Fibroblast of skin of right biceps (primary cell): ENCODE measurements around the gene SEPTIN5.

ENCODE experiments used
- DNase-seq: peaks from one replicate; pipeline ENCODE4 v3.0.0-alpha.2; 2013

The SEPTIN5 gene

GRCh38 chr22:19705181-19705934, 8.9 kb upstream of the SEPTIN5 start:
- DNase-seq: no peak

GRCh38 chr22:19706661-19707151, 7.6 kb upstream of the SEPTIN5 start:
- no peak for DNase-seq

GRCh38 chr22:19707347-19708290, 6.7 kb upstream of the SEPTIN5 start:
- DNase-seq: no peak

- no peak for DNase-seq
These were observed 5.8 kb upstream of the SEPTIN5 start for GRCh38 chr22:19708321-19709011.

GRCh38 chr22:19709063-19709769, 5.1 kb upstream of the SEPTIN5 start:
- DNase-seq: no peak

GRCh38 chr22:19710020-19710768, 4.1 kb upstream of the SEPTIN5 start:
- no peak for DNase-seq

GRCh38 chr22:19710769-19711106, 3.6 kb upstream of the SEPTIN5 start:
- DNase-seq: no peak

- no peak for DNase-seq
These were observed 1.1 kb upstream of the SEPTIN5 start for GRCh38 chr22:19713245-19713644.

- DNase-seq: no peak
These were observed 522 bp upstream of the SEPTIN5 start for GRCh38 chr22:19713650-19714311.

GRCh38 chr22:19715188-19715930, 1.1 kb downstream of the SEPTIN5 start:
- DNase-seq: no peak

- no peak for DNase-seq
These were observed 1.9 kb downstream of the SEPTIN5 start for GRCh38 chr22:19716041-19716828.

- no peak for DNase-seq
These were observed 2.5 kb downstream of the SEPTIN5 start for GRCh38 chr22:19716829-19717105.

GRCh38 chr22:19717181-19717580, 2.9 kb downstream of the SEPTIN5 start:
- DNase-seq: no peak

GRCh38 chr22:19717691-19718455, 3.6 kb downstream of the SEPTIN5 start:
- DNase-seq: peak; percentile 67

GRCh38 chr22:19718456-19719049, 4.2 kb downstream of the SEPTIN5 start:
- DNase-seq: no peak

- DNase-seq: peak; percentile 40
These were observed 4.8 kb downstream of the SEPTIN5 start for GRCh38 chr22:19719050-19719482.

GRCh38 chr22:19719488-19720021, 5.3 kb downstream of the SEPTIN5 start:
- DNase-seq: no peak

GRCh38 chr22:19720150-19720827, 6.0 kb downstream of the SEPTIN5 start:
- DNase-seq: no peak
